ENCODE measurements around the gene TPSB2. TPM values are rescaled to one million over a fixed set of nuclear protein-coding genes. Genes with fewer than 3 reads are reported as not detected.
"Not testable (repeated sequence)": the region's sequence is repeated elsewhere in the genome, so short reads cannot be mapped to it uniquely, and the experiment has no call there.

The TPSB2 gene
- total RNA-seq, 1 donor from 2014 or later = not detected

- no peak overlapping the region for H3K4me3 Mint-ChIP-seq (ENCODE audit: unreplicated experiment)
- peaks cover 26% of the 10 kb centered on the region for H3K27me3 ChIP-seq (ENCODE audit: insufficient read depth, low read length)
- H3K4me2 ChIP-seq (ENCODE audit: low read length) = no peak overlapping the region
- no peak overlapping the region for H3K9ac ChIP-seq (ENCODE audit: low read length)
- H3K79me2 ChIP-seq (ENCODE audit: insufficient read depth, low read length) = no peaks in the 10 kb centered on the region
- H3K9me3 ChIP-seq (ENCODE audit: insufficient read depth, low read depth, low read length) = no peaks in the 10 kb centered on the region
- TF ChIP-seq EZH2 (IDR thresholded peaks at IDR 0.05; ENCODE audit: insufficient read depth, low read length) (no peak), CTCF (IDR thresholded peaks at IDR 0.05; ENCODE audit: insufficient read depth, low read depth, low read length) (no peak)
- H3K36me3 Mint-ChIP-seq (ENCODE audit: low read depth, unreplicated experiment) = no peaks in the 10 kb centered on the region
- H3K4me3 ChIP-seq (ENCODE audit: insufficient read depth, low read depth, low read length) = no peak overlapping the region
- peaks cover 24% of the 10 kb centered on the region for H3K27me3 Mint-ChIP-seq (ENCODE audit: low read depth, unreplicated experiment)
- FAIRE-seq (no peak), DNase-seq (ENCODE audit: low read depth) (no peak)
- no peaks in the 10 kb centered on the region for H3K9me3 Mint-ChIP-seq (ENCODE audit: unreplicated experiment)
- H3K36me3 ChIP-seq (ENCODE audit: insufficient read depth, low read length) = no peaks in the 10 kb centered on the region
- no peak overlapping the region for H3K27ac ChIP-seq (ENCODE audit: low read depth, low read length)
- H2AFZ ChIP-seq (ENCODE audit: low read depth, low read length) = no peak overlapping the region
- no peak overlapping the region for H3K27ac Mint-ChIP-seq (ENCODE audit: unreplicated experiment)
- no peaks in the 10 kb centered on the region for H3K4me1 Mint-ChIP-seq (ENCODE audit: low read depth, unreplicated experiment)
- no peaks in the 10 kb centered on the region for H3K4me1 ChIP-seq (ENCODE audit: insufficient read depth, low read length)
- no peaks in the 10 kb centered on the region for H4K20me1 ChIP-seq (ENCODE audit: insufficient read depth, low read length)
These were observed 27.7 kb upstream of the TPSB2 start for GRCh38 chr16:1257561-1258224.

- no peak overlapping the region for H3K27ac ChIP-seq (ENCODE audit: low read depth, low read length)
- H3K36me3 ChIP-seq (ENCODE audit: insufficient read depth, low read length) = no peaks in the 10 kb centered on the region
- H3K9ac ChIP-seq (ENCODE audit: low read length) = no peak overlapping the region
- TF ChIP-seq EZH2 (IDR thresholded peaks at IDR 0.05; ENCODE audit: insufficient read depth, low read length) (no peak), CTCF (IDR thresholded peaks at IDR 0.05; ENCODE audit: insufficient read depth, low read depth, low read length) (no peak)
- peaks cover 26% of the 10 kb centered on the region for H3K27me3 ChIP-seq (ENCODE audit: insufficient read depth, low read length)
- no peaks in the 10 kb centered on the region for H3K9me3 ChIP-seq (ENCODE audit: insufficient read depth, low read depth, low read length)
- H3K4me3 ChIP-seq (ENCODE audit: insufficient read depth, low read depth, low read length) = no peak overlapping the region
- H3K9me3 Mint-ChIP-seq (ENCODE audit: unreplicated experiment) = no peaks in the 10 kb centered on the region
- no peak overlapping the region for H3K4me2 ChIP-seq (ENCODE audit: low read length)
- no peak overlapping the region for H3K27ac Mint-ChIP-seq (ENCODE audit: unreplicated experiment)
- H4K20me1 ChIP-seq (ENCODE audit: insufficient read depth, low read length) = no peaks in the 10 kb centered on the region
- FAIRE-seq (no peak), DNase-seq (ENCODE audit: low read depth) (no peak)
- no peak overlapping the region for H3K4me3 Mint-ChIP-seq (ENCODE audit: unreplicated experiment)
- H3K27me3 Mint-ChIP-seq (ENCODE audit: low read depth, unreplicated experiment) = peaks cover 18% of the 10 kb centered on the region
- H2AFZ ChIP-seq (ENCODE audit: low read depth, low read length) = no peak overlapping the region
- H3K4me1 ChIP-seq (ENCODE audit: insufficient read depth, low read length) = no peaks in the 10 kb centered on the region
- H3K36me3 Mint-ChIP-seq (ENCODE audit: low read depth, unreplicated experiment) = no peaks in the 10 kb centered on the region
- no peaks in the 10 kb centered on the region for H3K79me2 ChIP-seq (ENCODE audit: insufficient read depth, low read length)
- no peaks in the 10 kb centered on the region for H3K4me1 Mint-ChIP-seq (ENCODE audit: low read depth, unreplicated experiment)
These were observed 26.9 kb upstream of the TPSB2 start for GRCh38 chr16:1256874-1257322.

DNA sequence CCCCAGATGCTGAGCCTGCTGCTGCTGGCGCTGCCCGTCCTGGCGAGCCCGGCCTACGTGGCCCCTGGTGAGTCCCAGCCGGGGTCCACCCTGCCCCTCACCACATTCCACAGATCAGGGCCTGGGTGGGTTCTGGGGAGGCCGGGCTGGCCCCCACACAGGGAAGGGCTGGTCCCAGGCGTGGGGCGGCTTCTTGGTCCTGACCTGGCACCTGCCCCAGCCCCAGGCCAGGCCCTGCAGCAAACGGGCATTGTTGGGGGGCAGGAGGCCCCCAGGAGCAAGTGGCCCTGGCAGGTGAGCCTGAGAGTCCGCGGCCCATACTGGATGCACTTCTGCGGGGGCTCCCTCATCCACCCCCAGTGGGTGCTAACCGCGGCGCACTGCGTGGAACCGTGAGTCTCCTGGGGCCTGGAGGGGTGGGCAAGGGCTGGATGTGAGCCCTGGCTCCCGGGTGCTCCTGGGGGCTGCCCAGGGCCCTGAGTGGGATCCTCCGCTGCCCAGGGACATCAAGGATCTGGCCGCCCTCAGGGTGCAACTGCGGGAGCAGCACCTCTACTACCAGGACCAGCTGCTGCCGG lies 26.4 kb upstream of the TPSB2 start:
- H3K9me3 ChIP-seq (ENCODE audit: insufficient read depth, low read depth, low read length); H3K36me3 Mint-ChIP-seq (ENCODE audit: low read depth, unreplicated experiment); H3K9me3 Mint-ChIP-seq (ENCODE audit: unreplicated experiment); H3K4me1 Mint-ChIP-seq (ENCODE audit: low read depth, unreplicated experiment); H3K27ac ChIP-seq (ENCODE audit: low read depth, low read length); FAIRE-seq; H3K4me2 ChIP-seq (ENCODE audit: low read length); H3K36me3 ChIP-seq (ENCODE audit: insufficient read depth, low read length); H3K9ac ChIP-seq (ENCODE audit: low read length); H4K20me1 ChIP-seq (ENCODE audit: insufficient read depth, low read length); DNase-seq (ENCODE audit: low read depth); H3K4me1 ChIP-seq (ENCODE audit: insufficient read depth, low read length); H3K4me3 Mint-ChIP-seq (ENCODE audit: unreplicated experiment); H2AFZ ChIP-seq (ENCODE audit: low read depth, low read length); H3K4me3 ChIP-seq (ENCODE audit: insufficient read depth, low read depth, low read length); H3K27ac Mint-ChIP-seq (ENCODE audit: unreplicated experiment); H3K79me2 ChIP-seq (ENCODE audit: insufficient read depth, low read length): not testable (repeated sequence)
- peaks cover 16% of the 10 kb centered on the region for H3K27me3 Mint-ChIP-seq (ENCODE audit: low read depth, unreplicated experiment)
- H3K27me3 ChIP-seq (ENCODE audit: insufficient read depth, low read length) = peaks cover 22% of the 10 kb centered on the region

DNA sequence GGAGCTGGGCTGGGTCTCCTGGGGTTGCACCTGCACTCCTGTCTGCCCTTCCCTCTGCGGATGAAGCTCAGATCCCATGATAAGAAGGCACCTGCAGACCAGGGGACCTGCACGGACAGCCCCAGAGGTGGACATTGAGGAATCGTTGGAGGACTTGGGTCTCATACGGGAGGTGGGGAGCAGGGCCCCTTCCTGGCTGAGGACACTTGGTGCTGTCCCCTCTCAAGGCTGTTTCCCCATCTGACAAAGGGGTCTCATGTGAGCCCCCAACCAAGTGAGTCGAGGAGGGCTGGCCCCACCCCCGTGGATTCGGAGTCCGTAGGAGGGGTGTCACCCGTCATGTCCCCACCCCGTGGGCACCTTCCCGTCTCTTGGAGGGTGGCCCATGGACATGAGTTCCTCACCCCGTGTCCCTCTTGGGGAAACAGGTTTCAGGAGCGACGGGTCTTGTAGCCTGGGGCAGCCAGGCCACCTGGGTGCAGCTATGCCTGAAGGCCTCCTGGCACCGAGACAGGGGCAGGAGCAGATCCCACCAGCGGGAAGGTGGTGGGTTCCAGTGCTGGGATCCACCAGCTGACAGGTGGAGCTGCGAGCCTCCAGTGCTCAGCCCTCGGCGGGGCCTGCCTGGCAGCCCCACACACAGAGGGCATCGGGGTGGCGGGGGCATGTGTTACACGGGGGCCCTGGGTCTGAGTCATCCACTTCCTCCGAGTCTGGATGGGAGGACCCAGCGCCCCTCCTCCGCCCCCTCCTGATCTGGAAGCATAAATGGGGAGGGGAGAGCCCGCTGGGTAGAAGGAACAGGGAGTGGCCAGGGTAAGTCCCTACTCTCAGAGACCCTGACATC lies 25.5 kb upstream of the TPSB2 start, which contains the start of gene TPSD1:
TPSD1 (plus strand) TSS at position 794 of the 847 bp plus-strand sequence. CDS start 212 bp downstream, outside the sequence.
- not testable (repeated sequence) for H2AFZ ChIP-seq (ENCODE audit: low read depth, low read length); H3K36me3 ChIP-seq (ENCODE audit: insufficient read depth, low read length); H3K4me2 ChIP-seq (ENCODE audit: low read length); H3K9me3 ChIP-seq (ENCODE audit: insufficient read depth, low read depth, low read length); FAIRE-seq; H3K9me3 Mint-ChIP-seq (ENCODE audit: unreplicated experiment); DNase-seq (ENCODE audit: low read depth); H3K79me2 ChIP-seq (ENCODE audit: insufficient read depth, low read length); H3K27ac ChIP-seq (ENCODE audit: low read depth, low read length); H4K20me1 ChIP-seq (ENCODE audit: insufficient read depth, low read length); H3K4me3 Mint-ChIP-seq (ENCODE audit: unreplicated experiment); H3K4me1 ChIP-seq (ENCODE audit: insufficient read depth, low read length); H3K27ac Mint-ChIP-seq (ENCODE audit: unreplicated experiment); H3K4me1 Mint-ChIP-seq (ENCODE audit: low read depth, unreplicated experiment); H3K9ac ChIP-seq (ENCODE audit: low read length); H3K36me3 Mint-ChIP-seq (ENCODE audit: low read depth, unreplicated experiment); H3K4me3 ChIP-seq (ENCODE audit: insufficient read depth, low read depth, low read length)
- H3K27me3 ChIP-seq (ENCODE audit: insufficient read depth, low read length) = peaks cover 15% of the 10 kb centered on the region
- peaks cover 14% of the 10 kb centered on the region for H3K27me3 Mint-ChIP-seq (ENCODE audit: low read depth, unreplicated experiment)

Data from astrocyte (in vitro differentiated cells and primary cell).